Gastrocnemius medialis (tissue), 4 donors: ENCODE data around the gene GRP. TPM values are rescaled to one million over a fixed set of nuclear protein-coding genes. Genes with fewer than 3 reads are reported as not detected.

Source experiments
- ATAC-seq, 2 donors: fragments of 150-250 bp; one replicate each; pipeline ENCODE4 v1.9.1; 2016
- DNase-seq, 2 donors: peaks; one replicate each; pipeline ENCODE4 v3.0.0-alpha.2; 2019
- H3K27ac ChIP-seq, 4 donors: fragments of 200-600 bp; sonication (generic); 1 replicate in 1 of 4; 2 replicates in 3 of 4; pipeline ENCODE4 v1.5.1; 2016 to 2018; ENCODE audit warnings: mild to moderate bottlenecking in 2 of 4, moderate library complexity in 1 of 4
- H3K27me3 ChIP-seq, 3 donors: fragments of 200-600 bp; sonication (generic) in 2 of 3; 1 replicate in 1 of 3; 2 replicates in 2 of 3; pipeline versions ENCODE4 v1.5.1 to v1.6.0; 2016 to 2019; ENCODE audit warnings: mild to moderate bottlenecking in 1 of 3, moderate library complexity in 1 of 3
- H3K36me3 ChIP-seq, 2 donors: fragments of 200-600 bp; sonication (generic) in 1 of 2; one replicate each; pipeline ENCODE4 v1.5.1; 2017 to 2018
- H3K4me1 ChIP-seq, 2 donors: fragments of 200-600 bp; sonication (generic) in 1 of 2; one replicate each; pipeline ENCODE4 v1.5.1; 2016 to 2017; ENCODE audit warnings: mild to moderate bottlenecking in 2 of 2
- H3K4me3 ChIP-seq, 4 donors: fragments of 200-600 bp; sonication (generic) in 3 of 4; 1 replicate in 1 of 4; 2 replicates in 3 of 4; pipeline ENCODE4 v1.5.1; 2016 to 2019; ENCODE audit warnings: mild to moderate bottlenecking in 2 of 4
- H3K9me3 ChIP-seq, 3 donors: fragments of 200-600 bp; sonication (generic) in 2 of 3; 1 replicate in 1 of 3; 2 replicates in 2 of 3; pipeline ENCODE4 v1.5.1; 2016 to 2019
- CTCF ChIP-seq, 5 experiments: fragments of 450-650 bp in 3 of 5; fragments of 200-600 bp in 2 of 5; sonication (generic) in 2 of 5; IDR thresholded peaks in 4 of 5; conservative IDR thresholded peaks in 1 of 5; 1 replicate in 4 of 5; 2 replicates in 1 of 5; pipeline ENCODE4 v1.5.1; 2016 to 2019; ENCODE audit warnings: antibody characterized with exemption in 5 of 5, mild to moderate bottlenecking in 3 of 5, moderate library complexity in 3 of 5
- POLR2A ChIP-seq, 2 donors: fragments of 450-650 bp; IDR thresholded peaks; one replicate each; pipeline ENCODE4 v1.6.1; 2017; ENCODE audit warnings: antibody characterized with exemption in 2 of 2, mild to moderate bottlenecking in 2 of 2, moderate library complexity in 2 of 2
- in situ Hi-C, 4 donors: fragments of 200-750 bp; cut with MboI; loops; one replicate each; pipeline versions ENCODE4 v1.15.0 to v1.8.0; 2017; ENCODE audit warnings: low sequenced_read_pairs in 4 of 4
- intact Hi-C: fragments of 100-400 bp; cut with DNase I; formaldehyde crosslinking; loops from one replicate; pipeline ENCODE4 v1.15.1; 2023; ENCODE audit warnings: low total_unique reads
- total RNA-seq, 4 donors: library from RNA; depleted of rRNA; stranded (reverse); fragments of >200 nt; gene quantifications; one replicate each; pipeline versions ENCODE4 v1.1.0 to v1.2.3, GENCODE V29; 2016

Gene GRP
- total RNA-seq, 4 donors from 2014 or later: not detected

DNA sequence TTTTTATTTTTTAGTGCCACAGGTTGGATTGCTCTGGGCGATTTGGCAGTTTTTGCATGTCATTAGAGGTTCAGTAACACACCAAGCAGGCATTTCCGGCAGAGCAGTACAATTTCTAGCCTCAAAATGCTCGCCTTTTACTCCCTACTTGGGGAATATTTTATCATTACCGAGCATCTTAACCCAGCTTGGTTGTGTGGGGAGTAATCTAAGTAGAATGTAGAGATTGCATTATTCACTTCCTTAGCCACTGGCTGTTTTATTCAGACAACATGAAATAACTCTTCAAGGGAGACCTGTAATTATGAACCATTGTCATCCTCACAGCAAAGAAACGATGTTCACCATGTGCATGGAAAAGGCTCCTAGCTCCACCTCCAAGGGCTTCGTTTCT lies 13.1 kb downstream of the GRP start:
- intact Hi-C loops (no loop called here), in situ Hi-C loops (no loop called here)
- Histone ChIP-seq H3K36me3 (no peaks in the 10 kb centered on the region), H3K4me1 (no peaks in the 10 kb centered on the region), H3K27me3 (peaks cover 0 to 15% (median 0%) of the 10 kb centered on the region in 3 donors), H3K4me3 (no peak overlapping the region), H3K27ac (no peak overlapping the region), H3K9me3 (no peaks in the 10 kb centered on the region)
- no peak for TF ChIP-seq POLR2A (IDR thresholded peaks at IDR 0.05)
- TF ChIP-seq CTCF (IDR thresholded peaks at IDR 0.05 in 4 of 5, conservative IDR thresholded peaks at IDR 0.05 in 1 of 5): no peak
- ATAC-seq: no peak
- no peak for DNase-seq

- H3K9me3 ChIP-seq: no peaks in the 10 kb centered on the region
- no peak overlapping the region for H3K27ac ChIP-seq
- intact Hi-C loops: no loop called here
- DNase-seq: no peak
- H3K36me3 ChIP-seq: no peaks in the 10 kb centered on the region
- no peaks in the 10 kb centered on the region for H3K4me1 ChIP-seq
- no peak overlapping the region for H3K4me3 ChIP-seq
- no peak for ATAC-seq
- in situ Hi-C loops: no loop called here
- H3K27me3 ChIP-seq: no peaks in the 10 kb centered on the region
- no peak for TF ChIP-seq POLR2A (IDR thresholded peaks at IDR 0.05)
- no peak for TF ChIP-seq CTCF (IDR thresholded peaks at IDR 0.05 in 4 of 5, conservative IDR thresholded peaks at IDR 0.05 in 1 of 5)
These were observed 18.4 kb downstream of the GRP start for GRCh38 chr18:59238385-59238784.

DNA sequence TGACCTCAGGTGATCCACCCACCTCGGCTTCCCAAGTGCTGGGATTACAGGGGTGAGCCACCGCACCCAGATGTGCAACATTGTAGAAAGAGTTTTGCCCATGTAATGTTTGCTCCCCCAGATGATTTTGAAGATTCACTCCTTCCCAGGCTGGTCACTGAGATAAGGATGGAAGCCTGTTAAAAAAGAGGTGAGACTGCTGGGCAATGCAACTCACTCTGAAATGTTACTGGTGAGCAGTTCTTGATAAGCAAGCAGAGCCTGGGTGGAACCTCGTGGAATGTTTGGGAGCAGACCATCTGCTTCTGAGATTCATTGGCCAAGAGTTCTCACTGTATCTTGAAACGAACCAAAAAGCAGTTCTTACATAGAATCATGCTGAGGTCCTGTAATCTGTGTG lies 19.7 kb downstream of the GRP start:
- H3K36me3 ChIP-seq: no peaks in the 10 kb centered on the region
- no peak overlapping the region for H3K27ac ChIP-seq
- intact Hi-C loops (no loop called here), in situ Hi-C loops (no loop called here)
- H3K27me3 ChIP-seq: peaks cover 0 to 3% (median 0%) of the 10 kb centered on the region in 3 donors
- DNase-seq (no peak), ATAC-seq (no peak)
- no peak overlapping the region for H3K4me3 ChIP-seq
- TF ChIP-seq CTCF (IDR thresholded peaks at IDR 0.05 in 4 of 5, conservative IDR thresholded peaks at IDR 0.05 in 1 of 5): no peak
- no peak for TF ChIP-seq POLR2A (IDR thresholded peaks at IDR 0.05)
- no peaks in the 10 kb centered on the region for H3K9me3 ChIP-seq
- H3K4me1 ChIP-seq: no peaks in the 10 kb centered on the region

- Histone ChIP-seq H3K36me3 (no peaks in the 10 kb centered on the region), H3K4me3 (no peak overlapping the region), H3K27me3 (peaks cover 9 to 11% (median 9%) of the 10 kb centered on the region in 3 donors), H3K9me3 (no peaks in the 10 kb centered on the region), H3K4me1 (no peaks in the 10 kb centered on the region), H3K27ac (no peak overlapping the region)
- in situ Hi-C loops: no loop called here
- TF ChIP-seq CTCF (IDR thresholded peaks at IDR 0.05 in 4 of 5, conservative IDR thresholded peaks at IDR 0.05 in 1 of 5): no peak
- no peak for TF ChIP-seq POLR2A (IDR thresholded peaks at IDR 0.05)
- DNase-seq (no peak), ATAC-seq (no peak)
- intact Hi-C loops: no loop called here
These were observed 22.9 kb downstream of the GRP start for GRCh38 chr18:59242906-59243305.

DNA sequence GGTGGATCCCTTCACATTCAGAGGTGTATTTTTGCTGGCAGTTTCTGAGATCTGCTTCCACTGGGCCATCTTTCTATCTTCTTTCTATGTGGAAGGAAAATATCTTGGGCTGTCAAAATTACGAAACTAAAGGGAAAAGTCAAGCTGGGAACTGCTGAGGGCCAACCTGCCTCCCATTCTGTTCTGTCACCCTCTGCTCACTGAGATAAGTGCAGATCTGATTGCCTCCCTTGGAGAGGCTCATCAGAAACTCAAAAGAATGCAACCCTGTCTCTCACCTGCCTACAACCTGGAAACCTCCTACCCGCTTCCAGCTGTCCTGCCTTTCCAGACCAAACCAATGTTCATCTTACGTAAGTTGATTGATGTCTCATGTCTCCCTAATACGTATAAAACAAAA lies 26.8 kb downstream of the GRP start:
- peaks cover 9 to 11% (median 10%) of the 10 kb centered on the region in 3 donors for H3K27me3 ChIP-seq
- in situ Hi-C loops: no loop called here
- H3K9me3 ChIP-seq: no peaks in the 10 kb centered on the region
- no peak overlapping the region for H3K27ac ChIP-seq
- H3K36me3 ChIP-seq: no peaks in the 10 kb centered on the region
- DNase-seq (no peak), ATAC-seq (no peak)
- intact Hi-C loops: no loop called here
- no peak overlapping the region for H3K4me3 ChIP-seq
- TF ChIP-seq CTCF (IDR thresholded peaks at IDR 0.05 in 4 of 5, conservative IDR thresholded peaks at IDR 0.05 in 1 of 5) (no peak), POLR2A (IDR thresholded peaks at IDR 0.05) (no peak)
- no peaks in the 10 kb centered on the region for H3K4me1 ChIP-seq
